NCI-H1930 (cell line): ENCODE measurements around the gene UGT1A3.
"Not testable (repeated sequence)": the region's sequence is repeated elsewhere in the genome, so short reads cannot be mapped to it uniquely, and the experiment has no call there.

Experiments used
- DNase-seq, 2 experiments: peaks; one replicate each; lab custom pipeline; 2025; lab: John Stamatoyannopoulos, UW

Gene UGT1A3

GRCh38 chr2:233707940-233708644 is 20.8 kb upstream of the UGT1A3 start:
- DNase-seq: no peak

DNA sequence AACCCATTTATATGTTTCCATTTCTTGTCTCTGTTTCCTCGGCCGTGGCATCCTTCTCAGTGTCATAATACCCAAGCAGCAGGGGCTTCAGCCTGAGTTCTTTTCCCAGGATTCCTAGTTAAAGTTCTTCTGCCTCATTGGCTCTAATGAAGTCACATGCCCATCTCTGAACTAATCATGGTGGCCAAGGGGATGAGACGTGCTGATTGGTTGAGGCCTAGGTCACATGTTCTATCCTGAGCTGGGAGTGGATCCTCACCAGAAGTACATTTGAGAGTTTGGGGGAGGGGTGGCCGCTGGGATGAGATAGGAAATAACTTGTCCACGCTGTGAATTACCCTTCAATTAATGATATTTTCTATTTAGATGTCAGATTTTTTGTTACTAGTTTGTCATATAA is 19.9 kb upstream of the UGT1A3 start:
- DNase-seq: no peak

DNA sequence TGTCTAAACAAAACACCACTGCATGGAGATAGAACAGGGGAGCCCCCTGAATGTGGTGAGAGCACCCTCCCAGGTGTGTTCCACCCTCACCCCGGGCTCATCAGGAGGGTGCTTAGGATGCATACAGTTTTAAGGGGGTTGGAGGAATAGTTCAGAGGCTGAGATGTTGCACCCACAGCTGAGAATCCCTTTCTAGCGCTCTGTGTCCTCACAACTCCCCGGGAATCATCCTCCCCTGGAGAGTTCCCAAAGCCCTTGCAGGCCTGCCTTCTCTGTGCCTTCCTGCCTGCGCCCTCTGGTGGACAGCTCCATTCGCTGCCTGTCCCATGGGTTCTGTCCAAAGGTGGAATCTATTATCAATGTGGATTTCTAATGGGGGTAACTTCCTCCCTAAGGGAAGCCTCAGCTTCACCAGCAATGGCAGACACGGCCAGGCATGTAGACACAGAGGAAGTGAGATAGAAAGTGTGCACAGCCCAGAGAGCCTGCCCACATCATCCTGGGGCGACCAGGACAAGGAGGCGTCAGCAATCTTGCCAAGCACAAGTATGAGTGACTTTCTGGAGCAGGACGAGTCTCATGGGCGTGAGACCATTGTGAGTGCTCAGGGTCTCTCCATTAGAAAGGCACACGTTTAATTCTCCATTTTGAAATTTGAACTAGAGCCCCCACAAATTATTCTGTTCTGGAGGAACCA is 17.4 kb upstream of the UGT1A3 start:
- peak; percentile 13 to 47 for DNase-seq

DNA sequence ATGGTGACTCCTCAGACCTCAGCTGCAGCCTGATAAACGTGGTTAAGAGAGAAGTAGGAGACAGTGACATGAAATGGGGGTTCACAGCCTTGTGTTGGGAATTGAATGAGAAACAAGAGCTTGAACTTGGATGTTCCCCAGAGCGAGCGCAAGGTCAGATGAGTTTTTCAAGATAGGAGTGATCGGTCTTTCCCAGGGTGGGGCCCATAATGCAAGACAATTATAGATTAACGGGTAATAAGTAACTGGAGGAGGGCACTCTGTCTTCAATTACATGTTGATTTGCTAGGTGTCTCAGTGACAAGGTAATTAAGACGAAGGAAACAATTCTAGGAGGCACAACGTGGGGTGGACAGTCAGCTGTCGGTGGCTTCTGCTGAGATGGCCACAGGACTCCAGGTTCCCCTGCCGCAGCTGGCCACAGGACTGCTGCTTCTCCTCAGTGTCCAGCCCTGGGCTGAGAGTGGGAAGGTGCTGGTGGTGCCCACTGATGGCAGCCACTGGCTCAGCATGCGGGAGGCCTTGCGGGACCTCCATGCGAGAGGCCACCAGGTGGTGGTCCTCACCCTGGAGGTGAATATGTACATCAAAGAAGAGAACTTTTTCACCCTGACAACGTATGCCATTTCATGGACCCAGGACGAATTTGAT is 16.1 kb upstream of the UGT1A3 start, which contains the start of gene UGT1A5:
UGT1A5 (plus strand) TSS at position 297 of the 651 bp plus-strand sequence; CDS start at position 382, 85 bp downstream.
- no peak for DNase-seq

DNA sequence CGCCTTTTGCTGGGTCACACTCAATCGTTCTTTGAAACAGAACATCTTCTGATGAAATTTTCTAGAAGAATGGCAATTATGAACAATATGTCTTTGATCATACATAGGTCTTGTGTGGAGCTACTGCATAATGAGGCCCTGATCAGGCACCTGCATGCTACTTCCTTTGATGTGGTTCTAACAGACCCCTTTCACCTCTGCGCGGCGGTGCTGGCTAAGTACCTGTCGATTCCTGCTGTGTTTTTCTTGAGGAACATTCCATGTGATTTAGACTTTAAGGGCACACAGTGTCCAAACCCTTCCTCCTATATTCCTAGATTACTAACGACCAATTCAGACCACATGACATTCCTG is 15.6 kb upstream of the UGT1A3 start:
- no peak for DNase-seq

DNA sequence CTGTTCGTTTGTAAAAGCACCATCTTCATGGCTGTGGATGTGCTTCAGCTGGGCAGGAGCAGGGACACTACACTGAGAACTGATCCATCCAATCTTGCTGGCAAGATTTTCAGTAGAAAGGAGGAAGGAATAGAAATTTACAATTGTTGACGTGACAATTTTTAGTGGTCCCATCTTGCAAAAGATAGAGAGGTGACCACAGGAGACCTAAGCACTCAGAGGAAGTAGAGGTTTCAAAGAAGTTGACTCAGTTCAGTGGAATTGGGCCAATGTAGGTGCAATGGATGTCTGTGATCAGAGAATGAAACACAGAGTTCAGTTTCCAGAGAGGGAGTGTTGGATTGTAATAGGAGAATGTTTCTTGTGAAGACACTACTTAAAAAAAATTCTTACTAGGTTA is 14.7 kb upstream of the UGT1A3 start:
- DNase-seq: no peak

DNA sequence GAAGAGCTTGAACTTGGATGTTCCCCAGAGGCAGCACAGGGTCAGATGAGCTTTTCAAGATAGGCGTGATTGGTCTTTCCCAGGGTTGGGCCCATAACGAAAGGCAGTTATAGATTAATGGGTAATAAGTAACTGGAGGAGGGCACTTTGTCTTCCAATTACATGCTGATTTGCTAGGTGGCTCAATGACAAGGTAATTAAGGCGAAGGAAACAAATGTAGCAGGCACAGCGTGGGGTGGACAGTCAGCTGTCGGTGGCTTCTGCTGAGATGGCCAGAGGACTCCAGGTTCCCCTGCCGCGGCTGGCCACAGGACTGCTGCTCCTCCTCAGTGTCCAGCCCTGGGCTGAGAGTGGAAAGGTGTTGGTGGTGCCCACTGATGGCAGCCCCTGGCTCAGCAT is 10.3 kb upstream of the UGT1A3 start, which contains the start of gene UGT1A4:
UGT1A4 (plus strand) TSS at position 185 of the 400 bp plus-strand sequence; CDS start at position 270, 85 bp downstream.
- DNase-seq: no peak

DNA sequence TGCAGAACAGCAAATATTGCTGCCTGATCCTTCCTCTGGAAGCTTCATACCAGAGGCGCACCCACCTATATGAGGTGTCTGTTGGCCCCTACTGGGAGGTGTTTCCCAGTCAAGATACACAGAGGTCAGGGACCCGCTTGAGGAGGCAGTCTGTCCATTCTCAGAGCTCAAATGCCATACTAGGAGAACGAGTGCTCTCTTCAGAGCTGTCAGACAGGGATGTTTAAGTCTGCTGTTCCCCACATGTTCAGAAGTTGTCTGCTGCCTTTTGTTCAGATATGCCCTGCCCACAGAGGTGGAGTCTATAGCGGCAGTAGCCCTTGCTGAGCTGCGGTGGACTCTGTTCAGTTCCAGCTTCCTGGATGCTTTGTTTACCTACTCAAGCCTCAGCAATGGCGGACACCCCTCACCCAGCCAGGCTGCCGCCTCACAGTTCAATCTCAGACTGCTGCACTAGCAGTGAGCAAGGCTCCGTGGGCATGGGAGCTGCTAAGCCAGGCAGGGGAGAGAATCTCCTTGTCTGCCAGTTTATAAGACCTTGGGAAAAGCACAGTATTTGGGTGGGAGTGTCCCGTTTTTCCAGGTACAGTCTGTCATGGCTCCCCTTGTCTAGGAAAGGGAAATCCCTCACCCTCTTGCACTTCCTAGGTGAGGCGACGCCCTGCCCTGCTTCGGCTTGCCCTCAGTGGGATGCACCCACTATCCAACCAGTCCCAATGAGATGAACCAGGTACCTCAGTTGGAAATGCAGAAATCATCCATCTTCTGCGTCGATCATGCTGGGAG is 8.2 kb downstream of the UGT1A3 start:
- not testable (repeated sequence) for DNase-seq

GRCh38 chr2:233740870-233741269 is 12.0 kb downstream of the UGT1A3 start:
- DNase-seq: no peak

- no peak for DNase-seq
Measured at GRCh38 chr2:233743464-233744259, 14.8 kb downstream of the UGT1A3 start.

GRCh38 chr2:233745073-233745755 is 16.4 kb downstream of the UGT1A3 start:
- no peak for DNase-seq

GRCh38 chr2:233745838-233746237 is 17.0 kb downstream of the UGT1A3 start:
- DNase-seq: not testable (repeated sequence)

DNA sequence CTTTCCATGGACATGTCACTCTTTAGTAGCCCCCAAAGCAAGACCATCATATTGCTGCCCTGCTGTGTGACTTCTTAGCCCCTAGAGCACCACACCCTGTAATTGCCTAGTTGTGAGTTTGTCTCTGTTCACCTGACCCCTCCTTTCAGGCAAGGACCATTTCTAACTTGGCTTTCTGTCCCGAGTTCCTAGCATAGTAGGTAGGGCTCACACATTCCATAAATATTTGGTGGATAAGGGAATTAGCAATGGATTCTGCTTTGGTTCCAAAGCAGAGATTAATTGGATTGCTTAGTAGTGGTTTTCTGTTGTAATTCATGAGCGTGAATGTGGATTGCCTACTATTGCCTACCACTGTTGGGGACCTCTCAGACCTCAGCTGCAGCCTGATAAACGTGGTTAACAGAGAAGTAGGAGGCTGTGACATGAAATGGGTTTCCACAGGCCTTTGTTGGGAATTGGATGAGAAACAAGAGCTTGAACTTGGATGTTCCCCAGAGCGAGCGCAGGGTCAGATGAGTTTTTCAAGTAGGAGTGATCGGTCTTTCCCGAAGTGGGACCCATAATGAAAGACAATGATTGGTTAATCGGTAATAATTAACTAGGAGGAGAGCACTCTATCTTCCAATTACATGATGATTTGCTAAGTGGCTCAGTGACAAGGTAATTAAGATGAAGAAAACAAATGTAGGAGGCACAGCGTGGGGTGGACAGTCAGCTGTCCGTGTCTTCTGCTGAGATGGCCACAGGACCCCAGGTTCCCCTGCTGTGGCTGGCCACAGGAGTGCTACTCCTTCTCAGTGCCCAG is 17.8 kb downstream of the UGT1A3 start:
- no peak for DNase-seq

DNA sequence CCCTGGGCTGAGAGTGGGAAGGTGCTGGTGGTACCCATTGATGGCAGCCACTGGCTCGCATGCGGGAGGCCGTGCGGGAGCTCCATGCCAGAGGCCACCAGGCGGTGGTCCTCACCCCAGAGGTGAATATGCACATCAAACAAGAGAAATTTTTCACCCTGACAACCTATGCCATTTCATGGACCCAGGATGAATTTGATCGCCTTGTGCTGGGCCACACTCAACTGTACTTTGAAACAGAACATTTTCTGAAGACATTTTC is 18.4 kb downstream of the UGT1A3 start:
- DNase-seq: no peak

GRCh38 chr2:233750689-233751088 is 21.8 kb downstream of the UGT1A3 start:
- DNase-seq: not testable (repeated sequence)

DNA sequence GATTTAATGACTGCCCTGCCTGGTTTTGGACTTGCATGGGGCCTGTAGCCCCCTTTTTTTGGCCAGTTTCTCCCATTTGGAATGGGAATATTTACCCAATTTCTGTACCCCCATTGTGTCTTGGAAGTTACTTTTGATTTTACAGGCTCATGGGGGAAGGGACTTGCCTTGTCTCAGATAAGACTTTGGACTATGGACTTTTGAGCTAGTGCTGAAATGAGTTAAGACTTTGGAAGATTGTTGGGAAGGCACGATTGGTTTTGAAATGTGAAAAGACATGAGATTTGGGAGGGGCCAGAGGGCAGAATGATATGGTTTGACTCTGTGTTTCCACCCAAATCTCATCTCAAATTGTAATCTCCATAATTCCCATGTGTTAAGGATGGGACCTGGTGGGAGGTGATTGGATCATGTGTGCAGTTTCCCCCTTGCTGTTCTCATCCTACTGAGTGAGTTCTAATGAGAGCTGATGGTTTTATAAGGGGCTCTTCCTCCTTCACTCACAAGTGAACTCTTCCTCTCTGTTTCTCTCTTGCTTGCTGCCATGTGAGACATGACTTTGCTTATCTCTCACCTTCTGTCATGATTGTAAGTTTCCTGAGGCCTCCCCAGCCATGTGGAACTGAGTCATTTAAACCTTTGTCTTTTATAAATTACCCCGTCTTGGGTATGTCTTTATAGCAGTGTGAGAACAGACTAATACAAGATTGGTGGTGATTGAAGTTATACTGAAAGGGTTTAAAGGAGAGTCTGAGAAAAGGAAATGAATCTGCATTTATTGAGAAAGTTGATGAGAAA is 22.6 kb downstream of the UGT1A3 start:
- not testable (repeated sequence) for DNase-seq

- no peak for DNase-seq
Measured at GRCh38 chr2:233754872-233755611, 26.2 kb downstream of the UGT1A3 start.

DNA sequence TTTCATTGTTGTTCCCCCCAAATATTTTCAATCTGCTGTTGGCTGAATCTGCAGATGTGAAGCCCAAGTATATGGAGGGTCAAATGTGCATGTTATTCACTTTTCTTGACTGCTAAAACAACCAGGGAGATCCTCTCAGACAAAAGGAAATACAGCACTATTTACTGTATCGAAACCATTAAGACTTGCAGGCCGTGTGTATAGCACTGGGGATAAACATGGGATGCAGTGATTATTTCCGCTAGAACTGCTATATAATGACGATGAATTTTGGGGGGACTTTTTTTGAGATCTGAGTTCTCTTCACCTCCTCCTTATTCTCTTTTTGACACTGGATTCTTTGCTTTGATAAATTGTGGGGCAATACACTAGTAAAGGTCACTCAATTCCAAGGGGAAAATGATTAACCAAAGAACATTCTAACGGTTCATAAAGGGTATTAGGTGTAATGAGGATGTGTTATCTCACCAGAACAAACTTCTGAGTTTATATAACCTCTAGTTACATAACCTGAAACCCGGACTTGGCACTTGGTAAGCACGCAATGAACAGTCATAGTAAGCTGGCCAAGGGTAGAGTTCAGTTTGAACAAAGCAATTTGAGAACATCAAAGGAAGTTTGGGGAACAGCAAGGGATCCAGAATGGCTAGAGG is 27.7 kb downstream of the UGT1A3 start:
- no peak for DNase-seq
